Activated T-cell treated with anti-CD3 and anti-CD28 coated beads, Interleukin-2, amount 50 U/mL, for 72 hours (primary cell): ENCODE results near the gene PRKAA1. TPM values are rescaled to one million over a fixed set of nuclear protein-coding genes. Genes with fewer than 3 reads are reported as not detected.

ENCODE experiments used
- ATAC-seq, 2 donors: fragments of 150-1000 bp; cut with Tn5 transposase; replicated peaks in 1 of 2; 2 replicates each; pipeline ENCODE4 v1.10.0; 2021; ENCODE audit warnings: moderate library complexity in 2 of 2, mild to moderate bottlenecking in 1 of 2
- DNase-seq, 2 donors: peaks; one replicate each; pipeline ENCODE4 v3.0.0; 2021 to 2022; ENCODE audit warnings: mixed read lengths in 1 of 2
- H3K27ac Mint-ChIP-seq: one replicate; pipeline ENCODE4 v1.8.0; 2022; ENCODE audit warnings: mild to moderate bottlenecking, moderate library complexity, mixed read lengths
- H3K27me3 Mint-ChIP-seq: one replicate; pipeline ENCODE4 v1.8.0; 2022; ENCODE audit warnings: low read depth, mixed read lengths
- H3K36me3 Mint-ChIP-seq, 2 donors: one replicate each; pipeline ENCODE4 v1.8.0; 2022; ENCODE audit warnings: mixed read lengths in 2 of 2, mild to moderate bottlenecking in 1 of 2; ENCODE audit not compliant: insufficient read depth in 2 of 2
- H3K4me1 Mint-ChIP-seq: one replicate; pipeline ENCODE4 v1.8.0; 2022; ENCODE audit warnings: low read depth, mixed read lengths
- H3K4me3 Mint-ChIP-seq, 2 donors: one replicate each; pipeline ENCODE4 v1.8.0; 2022; ENCODE audit warnings: mild to moderate bottlenecking in 2 of 2, mixed read lengths in 2 of 2, moderate library complexity in 2 of 2
- H3K9me3 Mint-ChIP-seq, 2 donors: one replicate each; pipeline ENCODE4 v1.8.0; 2022; ENCODE audit warnings: mixed read lengths in 2 of 2
- total RNA-seq, 2 donors: library from RNA; stranded (reverse); gene quantifications; one replicate each; pipeline ENCODE4 v1.2.3, GENCODE V29; 2022

PRKAA1 gene
- total RNA-seq, 2 donors from 2014 or later, result 62.7 to 69.1 TPM

GRCh38 chr5:40757400-40757799 lies 40.8 kb downstream of the PRKAA1 start:
- Mint-ChIP-seq H3K4me3 (no peak overlapping the region), H3K36me3 (peaks cover 2 to 7% of the 10 kb centered on the region in 2 donors), H3K9me3 (no peaks in the 10 kb centered on the region), H3K4me1 (no peaks in the 10 kb centered on the region), H3K27me3 (no peaks in the 10 kb centered on the region), H3K27ac (no peak overlapping the region)
- DNase-seq (no peak), ATAC-seq (no peak)

- ATAC-seq (peak; percentile 89), DNase-seq (peak; percentile 96 to 97)
- Mint-ChIP-seq H3K27me3 (no peaks in the 10 kb centered on the region), H3K27ac (no peak within 1 kb of the TSS), H3K4me1 (peaks cover 6% of the 10 kb centered on the region), H3K36me3 (peaks cover 2 to 4% of the 10 kb centered on the region in 2 donors), H3K4me3 (no peak within 1 kb of the TSS), H3K9me3 (no peaks in the 10 kb centered on the region)
Measured at GRCh38 chr5:40755407-40756365, 42.5 kb downstream of the PRKAA1 start, which contains the start of gene TTC33. TSS of gene TTC33 (minus strand) at chr5:40755961. CDS start at chr5:40747018, 8,943 bp downstream.

- Mint-ChIP-seq H3K4me1 (peaks cover 12% of the 10 kb centered on the region), H3K4me3 (no peak overlapping the region), H3K27me3 (no peaks in the 10 kb centered on the region), H3K27ac (no peak overlapping the region), H3K36me3 (peaks cover 2 to 4% of the 10 kb centered on the region in 2 donors), H3K9me3 (no peaks in the 10 kb centered on the region)
- ATAC-seq (peak; percentile 72 to 73), DNase-seq (peak; percentile 71)
Measured at GRCh38 chr5:40755093-40755406, 43.1 kb downstream of the PRKAA1 start.

- no peak overlapping the region for H3K27ac Mint-ChIP-seq
- H3K9me3 Mint-ChIP-seq, result no peaks in the 10 kb centered on the region
- peaks cover 15% of the 10 kb centered on the region for H3K4me1 Mint-ChIP-seq
- H3K36me3 Mint-ChIP-seq, result peaks cover 2 to 4% of the 10 kb centered on the region in 2 donors
- ATAC-seq (peak; percentile 61 to 63), DNase-seq (no peak)
- H3K4me3 Mint-ChIP-seq, result no peak overlapping the region
- H3K27me3 Mint-ChIP-seq, result no peaks in the 10 kb centered on the region
Measured at GRCh38 chr5:40754381-40755092, 43.6 kb downstream of the PRKAA1 start.

GRCh38 chr5:40746703-40747102 lies 51.5 kb downstream of the PRKAA1 start:
- peaks cover 4 to 10% of the 10 kb centered on the region in 2 donors for H3K36me3 Mint-ChIP-seq
- H3K27ac Mint-ChIP-seq, result no peak overlapping the region
- no peak for DNase-seq
- no peaks in the 10 kb centered on the region for H3K9me3 Mint-ChIP-seq
- H3K4me1 Mint-ChIP-seq, result peaks cover 44% of the 10 kb centered on the region
- H3K27me3 Mint-ChIP-seq, result no peaks in the 10 kb centered on the region
- H3K4me3 Mint-ChIP-seq, result no peak overlapping the region
- ATAC-seq, result no peak

- peaks cover 12 to 27% of the 10 kb centered on the region in 2 donors for H3K36me3 Mint-ChIP-seq
- no peak for ATAC-seq
Measured at GRCh38 chr5:40743771-40744170, 54.4 kb downstream of the PRKAA1 start.

GRCh38 chr5:40738502-40738901 lies 59.7 kb downstream of the PRKAA1 start:
- Mint-ChIP-seq H3K27me3 (no peaks in the 10 kb centered on the region), H3K9me3 (peaks cover 0 to 3% of the 10 kb centered on the region in 2 donors), H3K4me1 (peaks cover 29% of the 10 kb centered on the region), H3K36me3 (peaks cover 16 to 32% of the 10 kb centered on the region in 2 donors), H3K27ac (no peak overlapping the region), H3K4me3 (no peak overlapping the region)
- ATAC-seq, result no peak
- DNase-seq, result no peak

More at GRCh38 chr5:40743771-40744170, 54.4 kb downstream of the PRKAA1 start:
- Mint-ChIP-seq H3K27me3 (no peaks in the 10 kb centered on the region), H3K4me3 (no peak overlapping the region), H3K9me3 (peaks cover 0 to 3% of the 10 kb centered on the region in 2 donors), H3K4me1 (peaks cover 21% of the 10 kb centered on the region), H3K27ac (no peak overlapping the region)
- no peak for DNase-seq

GRCh38 chr5:40736103-40736875 lies 61.9 kb downstream of the PRKAA1 start:
- peaks cover 25% of the 10 kb centered on the region for H3K4me1 Mint-ChIP-seq
- ATAC-seq, result peak; percentile 65 to 66
- H3K27ac Mint-ChIP-seq, result peak overlapping the region; percentile 14
- no peak overlapping the region for H3K4me3 Mint-ChIP-seq
- H3K36me3 Mint-ChIP-seq, result peaks cover 12 to 23% of the 10 kb centered on the region in 2 donors
- peak in 1 of 2 donors; percentile 17 for DNase-seq
- peaks cover 0 to 3% of the 10 kb centered on the region in 2 donors for H3K9me3 Mint-ChIP-seq
- H3K27me3 Mint-ChIP-seq, result no peaks in the 10 kb centered on the region

GRCh38 chr5:40735609-40736008 lies 62.6 kb downstream of the PRKAA1 start:
- Mint-ChIP-seq H3K36me3 (peaks cover 13 to 16% of the 10 kb centered on the region in 2 donors), H3K9me3 (peaks cover 0 to 3% of the 10 kb centered on the region in 2 donors), H3K27ac (peak overlapping the region; percentile 14), H3K4me3 (peak overlapping the region; percentile 3 to 22), H3K27me3 (no peaks in the 10 kb centered on the region), H3K4me1 (peaks cover 27% of the 10 kb centered on the region)
- DNase-seq (no peak), ATAC-seq (peak; percentile 33 to 47)

GRCh38 chr5:40734986-40735385 lies 63.2 kb downstream of the PRKAA1 start:
- H3K9me3 Mint-ChIP-seq, result peaks cover 0 to 3% of the 10 kb centered on the region in 2 donors
- H3K27me3 Mint-ChIP-seq, result no peaks in the 10 kb centered on the region
- peak overlapping the region; percentile 14 for H3K27ac Mint-ChIP-seq
- ATAC-seq (peak; percentile 48 to 70), DNase-seq (no peak)
- H3K4me1 Mint-ChIP-seq, result peaks cover 27% of the 10 kb centered on the region
- H3K4me3 Mint-ChIP-seq, result peak overlapping the region; percentile 3 to 59
- peaks cover 11 to 13% of the 10 kb centered on the region in 2 donors for H3K36me3 Mint-ChIP-seq

- DNase-seq (no peak), ATAC-seq (no peak)
- peaks cover 8 to 10% of the 10 kb centered on the region in 2 donors for H3K36me3 Mint-ChIP-seq
- H3K4me3 Mint-ChIP-seq, result no peak overlapping the region
- no peaks in the 10 kb centered on the region for H3K27me3 Mint-ChIP-seq
- H3K4me1 Mint-ChIP-seq, result peaks cover 27% of the 10 kb centered on the region
- no peak overlapping the region for H3K27ac Mint-ChIP-seq
- H3K9me3 Mint-ChIP-seq, result no peaks in the 10 kb centered on the region
Measured at GRCh38 chr5:40733879-40734563, 64.2 kb downstream of the PRKAA1 start.

- H3K36me3 Mint-ChIP-seq, result peaks cover 5 to 8% of the 10 kb centered on the region in 2 donors
- H3K9me3 Mint-ChIP-seq, result no peaks in the 10 kb centered on the region
- H3K4me3 Mint-ChIP-seq, result no peak overlapping the region
- H3K27ac Mint-ChIP-seq, result no peak overlapping the region
- ATAC-seq (no peak), DNase-seq (no peak)
- H3K27me3 Mint-ChIP-seq, result no peaks in the 10 kb centered on the region
- H3K4me1 Mint-ChIP-seq, result peaks cover 27% of the 10 kb centered on the region
Measured at GRCh38 chr5:40733434-40733833, 64.7 kb downstream of the PRKAA1 start.
